AML-193 (cell line): ENCODE data around the gene TMCC1.
"Not testable (repeated sequence)": the region's sequence is repeated elsewhere in the genome, so short reads cannot be mapped to it uniquely, and the experiment has no call there.

Experiments used
- DNase-seq, 2 experiments: peaks; one replicate each; lab custom pipeline; 2025; lab: John Stamatoyannopoulos, UW

Gene TMCC1

GRCh38 chr3:129893581-129894070, at the start of gene TMCC1:
Gene TMCC1 (minus strand): TSS chr3:129893711.
- DNase-seq = peak; percentile 79 to 80

DNA sequence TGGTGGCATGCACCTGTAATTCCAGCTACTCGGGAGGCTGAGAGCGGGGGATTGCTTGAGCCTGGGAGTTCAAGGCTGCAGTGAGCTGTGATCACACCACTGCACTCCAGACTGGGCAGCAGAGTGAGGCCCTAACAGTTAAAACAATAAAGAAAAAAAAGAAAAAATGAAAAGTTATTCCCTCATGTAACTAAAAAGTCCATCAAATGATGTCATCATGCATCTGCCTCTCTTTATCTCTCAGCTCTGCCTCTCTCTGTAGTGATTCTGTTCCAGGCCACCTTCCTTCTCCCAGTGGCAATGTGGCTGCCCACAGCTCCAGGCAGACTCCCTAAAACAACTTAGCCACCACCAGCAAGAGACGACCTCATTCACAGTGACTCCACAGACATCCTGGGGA, 49.5 kb upstream of the TMCC1 start:
- DNase-seq = no peak

- peak; percentile 72 to 74 for DNase-seq
These were observed 48.8 kb upstream of the TMCC1 start for GRCh38 chr3:129942296-129942695.

DNA sequence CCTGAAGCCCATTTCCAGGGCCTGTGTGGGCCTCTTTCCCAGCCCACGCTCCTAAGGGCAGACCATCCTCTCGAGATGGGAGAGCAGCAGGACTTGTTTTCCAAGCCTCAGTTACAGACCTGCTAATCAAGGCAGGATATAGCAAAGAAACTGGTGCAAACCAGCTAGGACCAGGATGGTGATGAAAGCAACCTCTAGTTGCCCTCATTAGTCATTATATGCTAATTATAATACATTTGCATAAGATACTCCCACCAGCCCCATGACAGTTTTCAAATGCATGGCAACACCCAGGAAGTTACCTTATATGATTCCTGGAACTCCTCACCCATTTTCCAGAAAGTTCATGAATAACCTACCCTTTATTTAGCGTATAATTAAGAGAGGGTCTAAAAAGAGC, 46.6 kb upstream of the TMCC1 start:
- DNase-seq = no peak

- no peak for DNase-seq
These were observed 44.8 kb upstream of the TMCC1 start for GRCh38 chr3:129938140-129938930.

GRCh38 chr3:129937717-129938116, 44.2 kb upstream of the TMCC1 start:
- no peak for DNase-seq

DNA sequence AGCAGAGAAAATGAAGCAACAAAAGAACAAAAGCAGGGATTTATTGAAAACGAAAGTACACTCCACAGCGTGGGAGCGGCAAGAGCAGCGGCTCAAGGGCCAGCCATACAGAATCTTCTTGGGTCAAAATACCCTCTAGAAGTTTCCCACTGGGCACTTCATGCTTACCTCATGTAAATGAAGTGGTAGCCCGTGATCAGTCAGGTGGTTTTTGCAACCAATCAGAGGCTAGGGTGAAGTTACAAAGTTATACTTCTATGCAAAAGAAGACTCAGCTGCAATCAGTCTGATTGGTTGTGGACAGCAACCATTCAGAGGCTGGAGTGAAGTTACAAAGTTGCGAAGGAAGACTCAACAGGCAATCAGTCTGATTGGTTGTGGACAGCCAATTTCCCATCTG, 43.2 kb upstream of the TMCC1 start:
- DNase-seq = peak; percentile 77 to 82

DNA sequence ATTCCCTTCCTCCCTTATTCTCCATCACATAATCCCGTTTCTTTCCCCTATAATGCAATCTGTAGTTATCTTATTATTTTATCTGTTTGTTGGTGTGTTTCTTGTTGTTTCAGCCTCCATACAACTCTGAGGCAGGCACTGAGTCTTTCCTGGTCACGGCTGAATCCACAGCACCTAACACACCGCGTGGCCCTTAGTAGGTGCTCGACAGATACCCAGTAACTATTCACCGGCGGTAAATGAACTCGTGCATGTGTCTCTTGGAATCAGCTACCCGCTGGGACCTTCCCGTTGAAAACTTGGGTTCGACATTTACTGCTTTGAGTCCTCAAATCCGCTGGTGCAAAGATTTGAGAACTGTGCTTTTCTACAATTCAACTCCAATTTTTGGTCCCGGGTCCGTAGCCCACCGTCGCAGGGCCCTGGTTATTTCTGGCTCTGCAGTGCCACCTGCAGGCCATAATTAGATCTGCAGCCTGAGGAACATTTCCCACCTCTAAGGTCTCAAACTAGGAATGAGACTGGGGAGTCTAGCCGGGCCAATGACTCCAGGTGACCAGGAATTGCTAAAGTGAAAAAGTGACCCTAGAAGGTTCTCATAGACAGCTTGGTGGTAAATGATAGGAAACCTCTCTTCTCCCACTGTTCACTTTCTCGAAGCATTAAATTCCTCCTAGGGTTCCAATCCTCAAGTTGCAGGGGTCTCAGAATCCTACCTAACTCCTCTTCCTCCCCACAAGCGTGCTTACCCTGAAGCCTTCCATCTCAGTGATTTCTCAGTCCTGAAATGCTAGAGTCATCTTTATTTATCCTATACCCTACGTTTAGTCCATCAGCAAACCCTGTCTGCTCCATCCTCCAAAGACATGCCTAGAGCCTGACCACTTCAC, 41.0 kb upstream of the TMCC1 start:
- peak; percentile 24 to 40 for DNase-seq

- no peak for DNase-seq
These were observed 40.0 kb upstream of the TMCC1 start for GRCh38 chr3:129933471-129933870.

- DNase-seq = no peak
These were observed 35.9 kb upstream of the TMCC1 start for GRCh38 chr3:129929383-129929782.

GRCh38 chr3:129927072-129927471, 33.6 kb upstream of the TMCC1 start:
- no peak for DNase-seq

DNA sequence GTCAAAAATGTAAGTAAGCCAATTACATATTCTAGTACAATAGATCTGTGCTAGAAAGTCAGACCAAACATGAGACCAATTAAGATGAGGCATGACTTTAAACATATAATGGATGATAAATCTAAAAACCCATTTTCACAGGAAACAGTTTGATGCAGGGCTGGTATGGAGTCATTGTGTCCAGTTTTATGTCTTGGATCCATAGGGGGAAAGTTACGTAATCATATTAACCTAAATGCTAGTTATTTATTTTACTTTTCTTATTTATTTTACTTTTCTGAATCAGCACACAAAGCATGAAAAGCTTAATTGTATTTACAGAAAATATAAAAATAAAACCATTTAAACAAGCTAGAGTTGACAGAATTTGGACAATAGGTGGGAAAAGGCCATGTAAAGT, 26.3 kb upstream of the TMCC1 start:
- no peak for DNase-seq

GRCh38 chr3:129919357-129919756, 25.8 kb upstream of the TMCC1 start:
- DNase-seq = no peak

- no peak for DNase-seq
These were observed 24.9 kb upstream of the TMCC1 start for GRCh38 chr3:129918461-129918860.

- no peak for DNase-seq
These were observed 24.0 kb upstream of the TMCC1 start for GRCh38 chr3:129917423-129918007.

DNA sequence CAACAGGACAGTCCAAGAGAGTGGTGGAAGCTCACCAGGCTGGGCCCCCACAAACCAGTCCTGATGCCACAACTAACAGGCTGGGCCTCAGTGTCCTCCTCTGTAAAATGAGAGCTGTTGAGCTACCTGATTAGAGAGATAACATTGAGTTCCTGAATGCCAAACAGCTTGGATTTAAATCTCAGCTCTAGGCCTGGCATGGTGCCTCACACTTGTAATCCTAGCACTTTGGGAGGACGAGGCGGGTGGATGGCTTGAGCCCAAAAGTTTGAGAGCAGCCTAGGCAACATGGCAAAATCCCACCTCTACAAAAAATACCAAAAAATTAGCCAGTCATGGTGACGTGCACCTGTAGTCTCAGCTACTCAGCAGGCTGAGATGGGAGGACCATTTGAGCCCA, 20.1 kb upstream of the TMCC1 start:
- no peak for DNase-seq

DNA sequence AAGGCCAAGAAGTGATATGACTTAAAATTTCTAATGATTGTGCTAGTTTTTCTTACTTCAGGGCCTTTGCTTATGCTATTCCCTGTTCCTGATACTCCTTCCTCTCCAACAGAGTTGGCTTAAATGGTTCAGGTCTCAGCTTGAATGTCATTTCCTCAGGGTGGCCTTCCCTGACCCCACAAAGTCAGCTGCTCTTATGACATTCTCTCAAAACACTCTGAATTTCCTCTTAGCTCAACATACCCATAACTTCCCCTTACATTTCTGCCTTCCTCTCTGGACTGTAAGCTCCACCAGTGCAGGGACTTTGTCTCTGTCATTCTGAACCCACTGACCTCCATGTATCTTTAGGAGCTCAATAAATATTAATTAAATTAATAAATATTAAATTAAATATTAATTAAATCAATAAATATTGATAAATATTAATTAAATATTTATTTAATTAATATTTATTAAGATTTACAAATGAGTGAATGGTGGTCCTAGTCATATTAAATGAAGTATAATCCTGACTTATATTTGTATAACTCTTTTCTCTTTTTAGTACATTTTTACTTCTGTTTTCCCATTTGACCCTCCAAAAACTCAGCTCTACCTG, 17.9 kb upstream of the TMCC1 start:
- DNase-seq = peak; percentile 98

DNA sequence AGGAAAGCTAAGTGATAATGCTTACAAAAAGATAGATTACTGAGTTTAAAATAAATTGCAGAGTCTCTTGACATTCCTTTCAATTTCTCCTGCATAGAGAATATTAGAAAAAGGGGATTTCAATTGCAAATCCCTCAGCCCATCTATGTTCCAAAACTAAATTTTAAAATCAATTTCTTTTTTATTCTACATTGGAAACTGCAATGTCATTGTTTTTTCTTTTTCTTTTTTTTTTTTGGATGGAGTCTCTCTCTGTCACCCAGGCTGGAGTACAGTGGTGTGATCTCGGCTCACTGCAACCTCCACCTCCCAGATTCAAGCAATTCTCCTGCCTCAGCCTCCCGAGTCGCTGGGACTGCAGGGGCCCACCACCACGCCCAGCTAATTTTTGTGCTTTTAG, 15.7 kb upstream of the TMCC1 start:
- DNase-seq = not testable (repeated sequence)

- DNase-seq = no peak
These were observed 14.9 kb upstream of the TMCC1 start for GRCh38 chr3:129908417-129908816.

GRCh38 chr3:129901272-129901671, 7.8 kb upstream of the TMCC1 start:
- DNase-seq = not testable (repeated sequence)

DNA sequence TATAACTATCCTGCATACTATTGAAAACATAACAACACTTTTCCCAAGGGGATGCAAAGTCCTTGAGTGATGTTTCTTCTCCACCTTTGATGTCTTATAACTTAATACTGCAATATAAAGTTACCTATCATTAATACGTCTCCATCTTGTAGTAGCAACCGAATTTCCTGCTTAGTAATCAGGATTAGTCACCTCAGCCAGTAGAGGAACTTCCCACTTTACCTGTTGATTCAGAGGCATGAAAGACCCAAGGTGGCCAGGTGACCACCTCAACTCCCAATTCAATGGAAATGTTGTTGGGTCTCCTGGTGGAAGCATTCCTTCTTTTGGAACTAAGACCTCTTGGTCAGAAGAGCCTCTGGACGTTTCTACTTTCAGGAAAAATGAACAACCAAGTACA, 3.5 kb upstream of the TMCC1 start:
- DNase-seq = no peak
